Lower lobe of right lung (tissue), 2 donors: ENCODE data around the gene KRT3. TPM values are rescaled to one million over a fixed set of nuclear protein-coding genes. Genes with fewer than 3 reads are reported as not detected.

Source experiments
- ATAC-seq, 2 donors: fragments of 200-7000 bp; cut with Tn5 transposase; one replicate each; pipeline ENCODE4 v1.9.1; 2020 to 2022; ENCODE audit warnings: mild to moderate bottlenecking in 2 of 2, moderate library complexity in 2 of 2
- DNase-seq: peaks from one replicate; pipeline ENCODE4 v3.0.0-alpha.2; 2020
- H3K27ac ChIP-seq: fragments of 200-600 bp; one replicate; pipeline ENCODE4 v1.8.0; 2022
- H3K27me3 ChIP-seq: fragments of 200-600 bp; one replicate; pipeline ENCODE4 v1.8.0; 2022; ENCODE audit warnings: low read depth
- H3K36me3 ChIP-seq: fragments of 200-600 bp; one replicate; pipeline ENCODE4 v1.8.0; 2022; ENCODE audit warnings: mild to moderate bottlenecking
- H3K4me1 ChIP-seq: fragments of 200-600 bp; one replicate; pipeline ENCODE4 v1.8.0; 2022
- H3K4me3 ChIP-seq: fragments of 200-600 bp; one replicate; pipeline ENCODE4 v1.8.0; 2022; ENCODE audit warnings: mild to moderate bottlenecking
- H3K9me3 ChIP-seq: fragments of 200-600 bp; one replicate; pipeline ENCODE4 v1.8.0; 2022
- CTCF ChIP-seq: fragments of 200-600 bp; IDR thresholded peaks from one replicate; pipeline ENCODE4 v1.8.0; 2022; ENCODE audit warnings: antibody characterized with exemption, mild to moderate bottlenecking
- intact Hi-C: fragments of 100-400 bp; cut with DNase I; formaldehyde crosslinking; loops from one replicate; pipeline ENCODE4 v1.11.0; 2022
- total RNA-seq: library from RNA; stranded (reverse); fragmentation: NEBNext Ultra II Directional; extraction: Animal tissue kit (Norgen Biotek cat#: 25700); gene quantifications from one replicate; pipeline ENCODE4 v1.2.1, GENCODE V29; 2021
- donor health status: DM: no; HTN: yes; CAD: no; lungs with severe emphysema.

KRT3 gene
- total RNA-seq, 1 donor from 2014 or later, result not detected

DNA sequence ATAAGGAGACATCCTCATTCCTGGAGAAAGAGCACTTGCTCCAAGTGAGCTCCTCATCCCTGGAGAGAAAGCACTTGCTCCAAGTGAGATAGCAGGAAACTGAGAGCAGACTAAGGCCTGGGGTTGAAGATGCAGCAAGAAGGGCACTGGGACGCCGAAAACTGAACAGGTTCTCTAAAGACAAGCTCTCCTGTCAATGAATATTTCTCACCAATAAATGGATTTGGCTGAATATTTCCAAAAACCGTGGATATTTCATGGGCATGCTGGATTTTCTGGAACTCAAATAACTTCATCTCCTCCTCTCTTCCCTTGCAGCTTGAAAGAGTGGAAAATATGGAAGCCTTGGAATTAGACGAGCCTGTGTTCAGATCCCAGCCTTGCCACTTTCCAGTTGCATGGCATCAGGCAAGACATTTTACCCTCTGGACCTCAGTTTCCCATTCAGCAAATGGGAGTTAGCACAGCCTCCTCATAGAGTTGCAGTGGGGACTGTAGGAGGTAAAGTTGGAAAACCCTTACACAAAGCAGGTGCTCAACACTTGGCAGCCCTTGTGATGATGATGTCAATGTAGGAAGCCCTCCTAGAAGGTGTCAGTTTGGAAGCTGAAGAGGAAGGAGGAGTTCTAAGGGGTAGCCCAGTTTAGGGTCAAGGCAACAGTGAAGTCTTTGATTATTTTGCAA, 14.4 kb downstream of the KRT3 start:
- ATAC-seq, result no peak
- intact Hi-C loops, result no loop called here
- Histone ChIP-seq H3K27ac (no peak overlapping the region), H3K4me1 (no peaks in the 10 kb centered on the region), H3K36me3 (no peaks in the 10 kb centered on the region), H3K9me3 (no peaks in the 10 kb centered on the region), H3K27me3 (peaks cover 43% of the 10 kb centered on the region), H3K4me3 (no peak overlapping the region)
- no peak for DNase-seq
- no peak for TF ChIP-seq CTCF

GRCh38 chr12:52779914-52780313, 16.0 kb downstream of the KRT3 start:
- no peak for DNase-seq
- H3K36me3 ChIP-seq, result no peaks in the 10 kb centered on the region
- no peak overlapping the region for H3K4me3 ChIP-seq
- H3K27ac ChIP-seq, result no peak overlapping the region
- H3K9me3 ChIP-seq, result no peaks in the 10 kb centered on the region
- intact Hi-C loops, result no loop called here
- peaks cover 35% of the 10 kb centered on the region for H3K27me3 ChIP-seq
- TF ChIP-seq CTCF, result no peak
- no peak for ATAC-seq
- H3K4me1 ChIP-seq, result no peaks in the 10 kb centered on the region

GRCh38 chr12:52778833-52779232, 17.1 kb downstream of the KRT3 start:
- intact Hi-C loops, result no loop called here
- Histone ChIP-seq H3K9me3 (no peaks in the 10 kb centered on the region), H3K4me3 (no peak overlapping the region), H3K4me1 (no peaks in the 10 kb centered on the region), H3K27me3 (peaks cover 25% of the 10 kb centered on the region), H3K27ac (no peak overlapping the region), H3K36me3 (no peaks in the 10 kb centered on the region)
- DNase-seq (no peak), ATAC-seq (no peak)
- no peak for TF ChIP-seq CTCF

- ATAC-seq, result no peak
- no peak overlapping the region for H3K4me3 ChIP-seq
- no peaks in the 10 kb centered on the region for H3K4me1 ChIP-seq
- H3K27ac ChIP-seq, result no peak overlapping the region
- no peak for TF ChIP-seq CTCF
- intact Hi-C loops, result no loop called here
- peaks cover 17% of the 10 kb centered on the region for H3K27me3 ChIP-seq
- H3K36me3 ChIP-seq, result no peaks in the 10 kb centered on the region
- no peak for DNase-seq
- H3K9me3 ChIP-seq, result no peaks in the 10 kb centered on the region
These were observed 18.4 kb downstream of the KRT3 start for GRCh38 chr12:52777566-52777965.

GRCh38 chr12:52776913-52777395, 19.0 kb downstream of the KRT3 start, which contains the start of gene KRT76:
TSS of gene KRT76 (minus strand) at chr12:52777345. CDS start at chr12:52777291, 54 bp downstream.
- Histone ChIP-seq H3K4me3 (no peak within 1 kb of the TSS), H3K27me3 (peaks cover 15% of the 10 kb centered on the region), H3K4me1 (no peaks in the 10 kb centered on the region), H3K27ac (no peak within 1 kb of the TSS), H3K9me3 (no peaks in the 10 kb centered on the region), H3K36me3 (no peaks in the 10 kb centered on the region)
- no peak for TF ChIP-seq CTCF
- intact Hi-C loops, result no loop called here
- DNase-seq (no peak), ATAC-seq (no peak)
